ENCODE results near the gene RAET1L.
"Not testable (repeated sequence)": the region's sequence is repeated elsewhere in the genome, so short reads cannot be mapped to it uniquely, and the experiment has no call there.

The RAET1L gene

GRCh38 chr6:149969635-149970034 lies 55.7 kb downstream of the RAET1L start:
- H4K20me1 ChIP-seq (ENCODE audit: insufficient read depth, low read length) = no peaks in the 10 kb centered on the region
- H3K27me3 ChIP-seq (ENCODE audit: insufficient read depth, low read length, poor library complexity) = no peaks in the 10 kb centered on the region
- peaks cover under 1% of the 10 kb centered on the region; the same call in 1 of the 2 replicates for H3K4me1 ChIP-seq (ENCODE audit: insufficient read depth, low read length)
- no peaks in the 10 kb centered on the region for H3K79me2 ChIP-seq (ENCODE audit: insufficient read depth, low read length)
- H2AFZ ChIP-seq (ENCODE audit: low read depth, low read length) = no peak overlapping the region
- TF ChIP-seq CTCF (IDR thresholded peaks at IDR 0.05; ENCODE audit: borderline replicate concordance, extremely low read depth, low read length, poor library complexity, severe bottlenecking) (no peak), EZH2 (IDR thresholded peaks at IDR 0.05; ENCODE audit: borderline replicate concordance, low read depth, low read length, severe bottlenecking) (no peak)
- no peak overlapping the region for H3K4me3 ChIP-seq (ENCODE audit: low read depth in 1 of 2, low read length in 2 of 2)
- H3K9ac ChIP-seq (ENCODE audit: low read depth, low read length) = no peak overlapping the region
- no peaks in the 10 kb centered on the region for H3K36me3 ChIP-seq (ENCODE audit: insufficient read depth, low read length)
- no peak overlapping the region for H3K27ac ChIP-seq (ENCODE audit: low read length)
- H3K9me3 ChIP-seq (ENCODE audit: insufficient read depth, low read length, severe bottlenecking) = peaks cover 2% of the 10 kb centered on the region
- ATAC-seq (ENCODE audit: insufficient read depth, low read depth) (no peak), DNase-seq (no peak)
- no peak overlapping the region for H3K4me2 ChIP-seq (ENCODE audit: insufficient read depth, low read length)

GRCh38 chr6:149968909-149969308 lies 56.4 kb downstream of the RAET1L start:
- not testable (repeated sequence) for H3K9me3 ChIP-seq (ENCODE audit: insufficient read depth, low read length, severe bottlenecking); H3K4me3 ChIP-seq (ENCODE audit: low read depth in 1 of 2, low read length in 2 of 2); H4K20me1 ChIP-seq (ENCODE audit: insufficient read depth, low read length); H3K27ac ChIP-seq (ENCODE audit: low read length); H3K36me3 ChIP-seq (ENCODE audit: insufficient read depth, low read length); H3K79me2 ChIP-seq (ENCODE audit: insufficient read depth, low read length); H3K4me1 ChIP-seq (ENCODE audit: insufficient read depth, low read length); H3K4me2 ChIP-seq (ENCODE audit: insufficient read depth, low read length); ATAC-seq (ENCODE audit: insufficient read depth, low read depth); H2AFZ ChIP-seq (ENCODE audit: low read depth, low read length); H3K27me3 ChIP-seq (ENCODE audit: insufficient read depth, low read length, poor library complexity); DNase-seq; H3K9ac ChIP-seq (ENCODE audit: low read depth, low read length)
